D721Med (cell line): ENCODE results near the gene KIFC3.

Source experiments
- DNase-seq: peaks from one replicate; pipeline ENCODE4 v3.0.0; 2011; ENCODE audit warnings: low spot score; ENCODE audit not compliant: insufficient read length
- FAIRE-seq: peaks from 2 replicates; lab custom pipeline; 2011; peaks lifted over from hg19 to GRCh38; lab: Jason Lieb, UNC
- CTCF ChIP-seq: IDR thresholded peaks from 2 replicates; pipeline ENCODE4 v1.5.1; 2012; ENCODE audit warnings: mild to moderate bottlenecking, control low read depth; ENCODE audit not compliant: insufficient read depth; ENCODE audit errors: missing control alignments

Gene KIFC3

DNA sequence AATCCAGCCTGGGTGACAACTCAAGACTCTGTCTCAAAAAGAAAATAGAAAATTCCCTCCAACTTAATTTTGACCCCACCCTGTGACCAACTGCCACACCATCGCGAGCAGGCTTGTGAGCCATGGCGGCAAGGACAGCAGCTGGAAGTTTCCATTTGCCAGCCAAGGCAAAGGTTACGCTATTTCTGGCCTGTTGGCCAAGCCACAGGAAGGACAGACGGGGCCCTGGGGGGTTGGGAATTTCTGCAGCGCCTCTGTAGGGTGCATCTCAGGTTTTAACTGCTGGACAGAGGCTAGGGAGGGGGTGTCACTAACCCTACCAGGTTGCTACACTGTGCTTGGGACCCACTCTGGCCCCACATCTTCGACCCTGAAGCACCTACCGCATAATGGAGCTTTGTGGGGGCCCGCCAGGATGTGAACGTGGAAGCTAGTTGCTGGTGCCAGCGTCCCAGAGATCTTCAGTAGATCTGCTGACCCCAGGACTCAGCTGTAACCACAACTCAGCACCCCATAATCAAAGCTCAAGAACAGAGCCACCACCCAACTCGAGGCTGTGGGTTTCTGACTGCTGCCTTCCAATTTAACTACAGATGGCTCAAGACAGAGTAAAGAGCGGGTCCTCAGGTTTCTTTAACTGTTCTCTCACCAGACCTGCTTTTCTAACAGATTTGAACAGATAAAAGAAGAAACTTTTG lies 10.9 kb downstream of the KIFC3 start:
- DNase-seq, result no peak
- no peak for TF ChIP-seq CTCF
- FAIRE-seq, result no peak

DNA sequence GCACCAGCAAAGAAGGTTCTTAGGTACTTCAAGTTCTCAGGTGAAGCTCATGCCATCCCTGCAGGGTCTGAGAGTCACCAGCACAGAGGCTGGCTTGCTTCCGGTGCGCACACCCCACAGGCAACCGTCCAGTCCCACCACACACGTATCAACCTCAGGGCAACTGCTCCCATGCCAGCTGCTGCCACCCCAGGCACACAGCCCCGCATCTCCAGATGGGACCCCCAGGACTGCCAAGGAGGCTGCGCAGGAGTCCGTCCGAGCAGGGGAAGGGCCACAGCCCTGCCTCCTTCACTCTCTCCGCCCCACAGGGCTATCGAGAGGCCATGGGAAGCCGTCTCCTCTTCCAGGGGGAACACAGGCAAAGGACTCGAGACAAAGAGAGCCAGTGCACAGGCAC lies 13.3 kb downstream of the KIFC3 start:
- TF ChIP-seq CTCF, result no peak
- FAIRE-seq, result no peak

GRCh38 chr16:57788252-57788841 lies 13.9 kb downstream of the KIFC3 start:
- FAIRE-seq (no peak), DNase-seq (no peak)
- no peak for TF ChIP-seq CTCF

More for the DNA sequence above, 13.3 kb downstream of the KIFC3 start:
- no peak for DNase-seq

DNA sequence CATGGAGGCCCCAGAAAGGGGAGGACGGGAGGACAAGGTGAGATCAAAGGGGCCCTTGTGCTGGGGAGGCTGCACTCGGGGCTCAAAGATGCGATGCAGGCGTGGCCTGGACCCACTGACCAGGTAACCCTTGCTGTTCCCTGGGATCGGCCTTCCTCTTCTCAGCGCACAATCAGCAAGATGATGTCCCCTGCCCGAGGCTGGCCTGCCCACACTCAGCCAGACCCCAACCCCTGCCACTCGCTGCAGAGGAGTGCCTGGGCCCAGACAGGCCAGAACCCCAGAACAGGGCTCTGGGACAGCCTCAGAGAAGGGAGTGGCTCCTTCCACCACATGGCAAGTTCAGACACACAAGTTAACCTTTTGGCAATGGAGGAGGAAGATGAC lies 14.8 kb downstream of the KIFC3 start:
- FAIRE-seq, result no peak

DNA sequence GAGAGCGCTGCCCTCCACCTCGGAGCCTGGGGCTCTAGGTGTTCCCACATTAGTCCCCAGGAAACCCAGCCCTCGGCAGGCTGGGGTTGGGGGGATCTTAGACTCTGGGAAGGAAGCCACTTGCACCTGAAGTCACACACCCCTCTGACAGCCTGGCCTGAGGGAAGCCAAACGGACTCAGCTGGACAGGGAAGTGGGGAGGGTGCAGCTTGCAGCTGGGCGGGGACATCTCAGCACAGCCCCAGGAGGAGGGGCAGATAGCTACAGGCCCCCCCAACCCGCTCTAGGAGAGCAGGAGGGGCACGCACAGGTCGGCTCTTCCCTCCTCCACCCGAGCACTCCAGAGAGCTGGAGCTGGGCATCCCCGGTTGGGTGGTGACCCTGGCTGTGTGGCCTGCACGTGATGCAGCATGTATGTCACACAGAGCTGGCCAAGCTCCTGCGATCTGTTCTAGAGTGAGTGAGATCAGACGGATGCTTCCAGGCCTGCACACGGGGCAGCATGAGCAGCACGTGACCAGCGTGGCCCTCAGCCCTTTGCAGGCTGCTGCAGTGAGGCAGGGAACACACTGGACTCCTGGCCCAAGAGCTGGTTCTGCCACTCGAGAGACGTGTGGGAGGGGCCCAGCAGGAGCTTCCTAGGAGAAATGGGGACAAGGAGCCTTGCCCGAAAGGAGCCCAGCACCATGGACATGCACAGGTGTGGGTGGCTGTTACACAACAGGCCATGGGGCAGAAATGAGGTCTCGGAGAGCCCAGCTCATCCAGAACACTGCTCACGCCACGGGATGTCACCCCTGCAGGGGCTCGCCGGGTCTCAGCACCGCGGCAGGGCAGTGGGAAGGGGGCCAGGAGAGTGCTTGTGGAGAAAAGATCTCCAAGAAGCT lies 15.4 kb downstream of the KIFC3 start:
- FAIRE-seq (no peak), DNase-seq (no peak)
- no peak for TF ChIP-seq CTCF

More for the DNA sequence above, 14.8 kb downstream of the KIFC3 start:
- no peak for TF ChIP-seq CTCF
- no peak for DNase-seq

- TF ChIP-seq CTCF, result no peak
Measured at GRCh38 chr16:57785924-57786323, 16.4 kb downstream of the KIFC3 start.

More at GRCh38 chr16:57785924-57786323, 16.4 kb downstream of the KIFC3 start:
- DNase-seq, result no peak
- no peak for FAIRE-seq
